H9 (cell line): Measurements from ENCODE around the gene TECRL. TPM values are rescaled to one million over a fixed set of nuclear protein-coding genes. Genes with fewer than 3 reads are reported as not detected.

Source experiments
- DNase-seq: peaks from one replicate; pipeline ENCODE4 v3.0.0-alpha.2; 2017
- H2AFZ ChIP-seq: one replicate; pipeline ENCODE4 v1.6.1; 2013; ENCODE audit warnings: mild to moderate bottlenecking, low read length, control low read depth, moderate library complexity
- H2AK5ac ChIP-seq: 2 replicates; pipeline ENCODE4 v1.6.1; 2013; ENCODE audit warnings: low read length, control low read depth, mixed read lengths; ENCODE audit not compliant: insufficient read length
- H2BK120ac ChIP-seq: one replicate; pipeline ENCODE4 v1.6.1; 2013; ENCODE audit warnings: low read depth, mild to moderate bottlenecking, low read length, control low read depth, inconsistent platforms; ENCODE audit not compliant: poor library complexity, severe bottlenecking
- H2BK12ac ChIP-seq: 2 replicates; pipeline ENCODE4 v1.6.1; 2013; ENCODE audit warnings: low read length, control low read depth, mixed read lengths, low read depth; ENCODE audit not compliant: insufficient read length
- H2BK15ac ChIP-seq: 2 replicates; pipeline ENCODE4 v1.6.1; 2013; ENCODE audit warnings: low read depth, low read length, control low read depth
- H2BK20ac ChIP-seq: one replicate; pipeline ENCODE4 v1.6.1; 2013; ENCODE audit warnings: low read depth, mild to moderate bottlenecking, low read length, control low read depth, inconsistent platforms; ENCODE audit not compliant: poor library complexity, severe bottlenecking
- H2BK5ac ChIP-seq: 2 replicates; pipeline ENCODE4 v1.6.1; 2013; ENCODE audit warnings: low read length, control low read depth, mixed read lengths; ENCODE audit not compliant: insufficient read length
- H3K14ac ChIP-seq: 2 replicates; pipeline ENCODE4 v1.6.1; 2013; ENCODE audit warnings: low read length, control low read depth; ENCODE audit not compliant: insufficient read depth
- H3K18ac ChIP-seq: 2 replicates; pipeline ENCODE4 v1.6.1; 2013; ENCODE audit warnings: low read depth, mild to moderate bottlenecking, mixed read lengths, low read length, control low read depth; ENCODE audit not compliant: insufficient read length
- H3K23ac ChIP-seq: 2 replicates; pipeline ENCODE4 v1.6.1; 2013; ENCODE audit warnings: low read length, control low read depth, mixed read lengths, low read depth; ENCODE audit not compliant: insufficient read length
- H3K23me2 ChIP-seq: 2 replicates; pipeline ENCODE4 v1.6.1; 2013; ENCODE audit warnings: low read depth, mild to moderate bottlenecking, mixed read lengths, low read length, control low read depth; ENCODE audit not compliant: insufficient read length, poor library complexity, severe bottlenecking
- H3K27ac ChIP-seq: 2 replicates; pipeline ENCODE4 v1.5.1; 2013; ENCODE audit warnings: low read length, control low read depth, mixed read lengths, low read depth; ENCODE audit not compliant: insufficient read length
- H3K27me3 ChIP-seq: 2 replicates; pipeline ENCODE4 v1.6.1; 2013; ENCODE audit warnings: low read length, control low read depth, inconsistent platforms; ENCODE audit not compliant: insufficient read depth
- H3K4ac ChIP-seq: 2 replicates; pipeline ENCODE4 v1.6.1; 2013; ENCODE audit warnings: low read depth, mild to moderate bottlenecking, control low read depth, inconsistent platforms, low read length, moderate library complexity
- H3K4me1 ChIP-seq: 2 replicates; pipeline ENCODE4 v1.6.1; 2013; ENCODE audit warnings: low read length, control low read depth, inconsistent platforms; ENCODE audit not compliant: insufficient read depth
- H3K4me2 ChIP-seq: 2 replicates; pipeline ENCODE4 v1.6.1; 2013; ENCODE audit warnings: low read length, control low read depth, mixed read lengths; ENCODE audit not compliant: insufficient read length, insufficient read depth
- H3K56ac ChIP-seq: 2 replicates; pipeline ENCODE4 v1.6.1; 2013; ENCODE audit warnings: low read depth, mild to moderate bottlenecking, mixed read lengths, low read length, control low read depth; ENCODE audit not compliant: insufficient read length
- H3K79me1 ChIP-seq: 2 replicates; pipeline ENCODE4 v1.6.1; 2013; ENCODE audit warnings: low read depth, mild to moderate bottlenecking, moderate library complexity, low read length, control low read depth, inconsistent platforms; ENCODE audit not compliant: insufficient read depth, poor library complexity, severe bottlenecking
- H3K79me2 ChIP-seq: 2 replicates; pipeline ENCODE4 v1.6.1; 2013; ENCODE audit warnings: low read length, control low read depth, inconsistent platforms; ENCODE audit not compliant: insufficient read depth
- H3K9ac ChIP-seq: 2 replicates; pipeline ENCODE4 v1.6.1; 2013; ENCODE audit warnings: low read length, control low read depth, mixed read lengths; ENCODE audit not compliant: insufficient read length; ENCODE audit errors: extremely low read depth
- H3K9me3 ChIP-seq: one replicate; pipeline ENCODE4 v1.6.1; 2013; ENCODE audit warnings: low read depth, low read length, inconsistent platforms; ENCODE audit not compliant: control insufficient read depth
- H3T11ph ChIP-seq: one replicate; pipeline ENCODE4 v1.6.1; 2013; ENCODE audit warnings: mild to moderate bottlenecking, low read length, control low read depth, inconsistent platforms
- H4K20me1 ChIP-seq: one replicate; pipeline ENCODE4 v1.6.1; 2013; ENCODE audit not compliant: control insufficient read depth, insufficient read length, insufficient read depth
- H4K5ac ChIP-seq: 2 replicates; pipeline ENCODE4 v1.6.1; 2013; ENCODE audit warnings: low read depth, mild to moderate bottlenecking, mixed read lengths, low read length, control low read depth; ENCODE audit not compliant: insufficient read length
- H4K8ac ChIP-seq: replicated peaks from 2 replicates; pipeline ENCODE4 v1.6.1; 2013; ENCODE audit warnings: low read length, control low read depth, mixed read lengths, low read depth; ENCODE audit not compliant: insufficient read length
- H4K91ac ChIP-seq: 2 replicates; pipeline ENCODE4 v1.6.1; 2013; ENCODE audit warnings: low read depth, mild to moderate bottlenecking, moderate library complexity, mixed read lengths, low read length, control low read depth; ENCODE audit not compliant: insufficient read length
- H3K27ac Mint-ChIP-seq, 3 experiments: 2 replicates in 2 of 3; 3 replicates in 1 of 3; pipeline ENCODE4 v1.8.0; 2020 to 2021; ENCODE audit warnings: mixed read lengths in 3 of 3, mild to moderate bottlenecking in 1 of 3, moderate library complexity in 1 of 3
- H3K27me3 Mint-ChIP-seq: 2 replicates; pipeline ENCODE4 v1.8.0; 2021; ENCODE audit warnings: low read depth, mild to moderate bottlenecking, moderate library complexity, mixed read lengths
- H3K36me3 Mint-ChIP-seq, 3 experiments: 2 replicates in 2 of 3; 3 replicates in 1 of 3; pipeline ENCODE4 v1.8.0; 2020 to 2021; ENCODE audit warnings: low read depth in 3 of 3, mixed read lengths in 3 of 3; ENCODE audit not compliant: insufficient read depth in 1 of 3
- H3K4me1 Mint-ChIP-seq, 2 experiments: 2 replicates each; pipeline ENCODE4 v1.8.0; 2020; ENCODE audit warnings: mixed read lengths in 2 of 2
- H3K4me3 Mint-ChIP-seq, 2 experiments: 2 replicates in 1 of 2; 3 replicates in 1 of 2; pipeline ENCODE4 v1.8.0; 2020 to 2021; ENCODE audit warnings: mild to moderate bottlenecking in 2 of 2, mixed read lengths in 2 of 2, moderate library complexity in 1 of 2
- H3K9me3 Mint-ChIP-seq, 2 experiments: 2 replicates in 1 of 2; 3 replicates in 1 of 2; pipeline ENCODE4 v1.8.0; 2020; ENCODE audit warnings: mild to moderate bottlenecking in 2 of 2, mixed read lengths in 2 of 2, moderate library complexity in 1 of 2
- CTCF ChIP-seq: fragments of 200-600 bp; sonication (generic); conservative IDR thresholded peaks from 3 replicates; pipeline ENCODE4 v1.8.0; 2021; ENCODE audit warnings: antibody characterized with exemption, mild to moderate bottlenecking
- WGBS: extraction: QIAGEN DNeasy Blood & Tissue Kit; methylation state at CpG from one replicate; pipeline ENCODE4 v1.1.7; 2013; ENCODE audit warnings: missing lambda C conversion rate, low lambda C conversion rate, mixed read lengths; ENCODE audit not compliant: insufficient read length; ENCODE audit errors: extremely low coverage; 5-methylcytosine and 5-hydroxymethylcytosine counted together
- total RNA-seq: library from RNA; stranded (reverse); gene quantifications from 2 replicates; pipeline ENCODE4 v1.2.1, GENCODE V29; 2021

TECRL gene
- total RNA-seq, 1 experiment from 2014 or later: not detected

DNA sequence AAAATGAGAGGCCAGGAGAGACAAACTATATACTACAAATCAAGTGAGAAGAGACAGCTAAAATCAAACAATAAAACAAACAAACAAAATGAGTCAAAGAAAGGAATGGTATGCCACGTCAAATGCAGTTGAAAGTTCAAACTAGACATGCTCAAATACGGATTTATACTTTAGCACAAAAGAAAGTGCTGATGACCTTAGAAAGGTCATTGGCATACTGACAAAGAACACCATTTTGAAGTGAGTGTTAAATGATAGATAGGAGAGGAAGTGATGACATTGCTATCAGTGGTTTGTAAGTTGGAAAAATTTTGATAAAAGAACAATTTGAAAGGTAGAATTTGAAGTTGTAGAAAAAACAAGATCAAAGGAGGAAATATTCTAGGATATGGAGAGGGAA lies 55.3 kb downstream of the TECRL start:
- Histone ChIP-seq H3K79me1 (no peaks in the 10 kb centered on the region), H3K27ac (no peak overlapping the region), H2BK20ac (no peak overlapping the region), H3K23me2 (no peaks in the 10 kb centered on the region), H3K23ac (no peak overlapping the region), H3K4me1 (no peaks in the 10 kb centered on the region), H3T11ph (no peak overlapping the region), H3K14ac (no peak overlapping the region), H2BK12ac (no peak overlapping the region), H2AK5ac (no peak overlapping the region), H2BK120ac (no peak overlapping the region), H3K79me2 (no peaks in the 10 kb centered on the region), H3K18ac (no peak overlapping the region), H3K56ac (no peak overlapping the region), H4K91ac (no peak overlapping the region), H3K9ac (no peak overlapping the region), H2AFZ (no peak overlapping the region), H4K20me1 (no peaks in the 10 kb centered on the region), H4K8ac (no peak overlapping the region), H2BK15ac (no peak overlapping the region), H2BK5ac (no peak overlapping the region), H3K27me3 (no peaks in the 10 kb centered on the region), H4K5ac (no peak overlapping the region), H3K9me3 (no peaks in the 10 kb centered on the region), H3K4me2 (no peak overlapping the region), H3K4ac (no peak overlapping the region)
- no peak for DNase-seq
- Mint-ChIP-seq H3K4me1 (peaks cover 0 to 3% of the 10 kb centered on the region in 2 experiments; a peak in 1 of 4 replicates), H3K9me3 (no peaks in the 10 kb centered on the region), H3K4me3 (no peak overlapping the region), H3K36me3 (no peaks in the 10 kb centered on the region), H3K27me3 (no peaks in the 10 kb centered on the region), H3K27ac (no peak overlapping the region)
- WGBS: no CpG with 5 or more reads among the region's 2 CpGs
- no peak for TF ChIP-seq CTCF
